ENCODE results near the gene PLCD3. TPM values are rescaled to one million over a fixed set of nuclear protein-coding genes. Genes with fewer than 3 reads are reported as not detected.

PLCD3 gene
- total and polyA plus RNA-seq, 2 of the 13 experiments (the other 11 are each of a cell fraction or from before 2014, with no cell fraction given) = 11.3 to 39.1 TPM

DNA sequence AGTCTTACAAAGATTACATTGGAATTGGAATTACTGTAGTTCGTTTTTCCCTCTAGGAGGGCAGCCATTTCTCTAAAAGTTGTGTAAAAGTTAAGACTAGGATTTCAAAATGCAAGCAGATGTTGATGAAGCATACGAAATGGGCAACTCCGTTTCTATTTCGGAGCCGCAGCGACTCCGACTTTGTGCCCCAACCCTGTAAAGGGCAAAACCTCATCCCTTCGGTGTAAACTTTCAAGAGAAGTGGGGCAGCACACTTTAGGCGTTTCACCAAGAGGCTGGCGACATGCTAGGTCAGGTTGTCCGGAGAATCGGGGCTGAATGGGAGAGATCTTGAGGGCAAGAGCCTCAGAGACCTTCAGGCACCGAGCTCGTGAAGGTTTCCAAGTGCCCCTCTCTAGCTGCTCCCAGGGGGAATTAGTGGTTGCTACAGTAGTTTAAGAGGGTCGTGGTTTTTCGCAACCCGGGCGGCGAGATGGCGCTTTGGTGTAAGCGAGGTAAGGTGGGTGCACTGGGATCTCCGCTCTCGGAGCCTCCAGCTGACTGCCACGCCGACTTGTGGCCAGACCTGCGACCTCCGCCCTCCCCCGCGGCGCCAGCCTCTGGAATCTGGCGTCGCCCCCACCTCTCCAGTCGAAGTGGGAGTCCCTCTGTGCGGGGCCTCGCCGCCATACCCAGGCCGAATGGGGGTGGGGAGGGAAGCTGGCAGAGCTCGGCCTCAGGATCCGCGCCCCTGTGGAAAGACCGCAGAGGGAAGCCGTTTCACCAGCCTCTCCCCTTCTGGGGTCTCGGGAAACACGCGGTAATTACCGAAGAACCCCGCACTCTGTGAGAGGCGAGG, 28.4 kb upstream of the PLCD3 start (continued):
- peak; percentile 79; the same call in 1 of the 2 replicates for TF ChIP-seq HOXA5 (CRISPR knock-in tag; IDR thresholded peaks at IDR 0.05)
- peak; percentile 64; the same call in 1 of the 2 replicates for TF ChIP-seq ZFP62 (CRISPR knock-in tag; IDR thresholded peaks at IDR 0.05)
- 0 out of 2 replicates have a peak, but pooled peaks have one; percentile 6 for TF ChIP-seq CBX5 (CRISPR knock-in tag; IDR thresholded peaks at IDR 0.05; ENCODE audit: borderline replicate concordance)
- peak; percentile 29; the same call in 1 of the 2 replicates for TF ChIP-seq ZNF614 (CRISPR knock-in tag; IDR thresholded peaks at IDR 0.05; ENCODE audit: borderline replicate concordance)
- no peak for TF ChIP-seq SRSF4 (IDR thresholded peaks at IDR 0.05; ENCODE audit: low read depth, low read length, poor library complexity, severe bottlenecking)
- TF ChIP-seq ZNF777 (CRISPR knock-in tag; IDR thresholded peaks at IDR 0.05) = 0 out of 2 replicates have a peak, but pooled peaks have one; percentile 67
- TF ChIP-seq, protein P1, sequence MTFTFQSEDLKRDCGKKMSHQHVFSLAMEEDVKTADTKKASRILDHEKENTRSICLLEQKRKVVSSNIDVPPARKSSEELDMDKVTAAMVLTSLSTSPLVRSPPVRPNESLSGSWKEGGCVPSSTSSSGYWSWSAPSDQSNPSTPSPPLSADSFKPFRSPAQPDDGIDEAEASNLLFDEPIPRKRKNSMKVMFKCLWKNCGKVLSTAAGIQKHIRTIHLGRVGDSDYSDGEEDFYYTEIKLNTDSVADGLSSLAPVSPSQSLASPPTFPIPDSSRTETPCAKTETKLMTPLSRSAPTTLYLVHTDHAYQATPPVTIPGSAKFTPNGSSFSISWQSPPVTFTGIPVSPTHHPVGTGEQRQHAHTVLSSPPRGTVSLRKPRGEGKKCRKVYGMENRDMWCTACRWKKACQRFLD (CRISPR knock-in tag; IDR thresholded peaks at IDR 0.05; ENCODE audit: borderline replicate concordance) = peak; percentile 95
- TF ChIP-seq ZNF547 (CRISPR knock-in tag; IDR thresholded peaks at IDR 0.05) = peak; percentile 61; the same call in 1 of the 2 replicates
- TF ChIP-seq, protein P2, sequence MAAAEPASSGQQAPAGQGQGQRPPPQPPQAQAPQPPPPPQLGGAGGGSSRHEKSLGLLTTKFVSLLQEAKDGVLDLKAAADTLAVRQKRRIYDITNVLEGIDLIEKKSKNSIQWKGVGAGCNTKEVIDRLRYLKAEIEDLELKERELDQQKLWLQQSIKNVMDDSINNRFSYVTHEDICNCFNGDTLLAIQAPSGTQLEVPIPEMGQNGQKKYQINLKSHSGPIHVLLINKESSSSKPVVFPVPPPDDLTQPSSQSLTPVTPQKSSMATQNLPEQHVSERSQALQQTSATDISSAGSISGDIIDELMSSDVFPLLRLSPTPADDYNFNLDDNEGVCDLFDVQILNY (CRISPR knock-in tag; conservative IDR thresholded peaks at IDR 0.05) = peak; percentile 22; the same call in 1 of the 2 replicates
- TF ChIP-seq ZNF292 (CRISPR knock-in tag; IDR thresholded peaks at IDR 0.05; ENCODE audit: borderline replicate concordance, low read depth) = peak; percentile 74
- TF ChIP-seq, protein P3, sequence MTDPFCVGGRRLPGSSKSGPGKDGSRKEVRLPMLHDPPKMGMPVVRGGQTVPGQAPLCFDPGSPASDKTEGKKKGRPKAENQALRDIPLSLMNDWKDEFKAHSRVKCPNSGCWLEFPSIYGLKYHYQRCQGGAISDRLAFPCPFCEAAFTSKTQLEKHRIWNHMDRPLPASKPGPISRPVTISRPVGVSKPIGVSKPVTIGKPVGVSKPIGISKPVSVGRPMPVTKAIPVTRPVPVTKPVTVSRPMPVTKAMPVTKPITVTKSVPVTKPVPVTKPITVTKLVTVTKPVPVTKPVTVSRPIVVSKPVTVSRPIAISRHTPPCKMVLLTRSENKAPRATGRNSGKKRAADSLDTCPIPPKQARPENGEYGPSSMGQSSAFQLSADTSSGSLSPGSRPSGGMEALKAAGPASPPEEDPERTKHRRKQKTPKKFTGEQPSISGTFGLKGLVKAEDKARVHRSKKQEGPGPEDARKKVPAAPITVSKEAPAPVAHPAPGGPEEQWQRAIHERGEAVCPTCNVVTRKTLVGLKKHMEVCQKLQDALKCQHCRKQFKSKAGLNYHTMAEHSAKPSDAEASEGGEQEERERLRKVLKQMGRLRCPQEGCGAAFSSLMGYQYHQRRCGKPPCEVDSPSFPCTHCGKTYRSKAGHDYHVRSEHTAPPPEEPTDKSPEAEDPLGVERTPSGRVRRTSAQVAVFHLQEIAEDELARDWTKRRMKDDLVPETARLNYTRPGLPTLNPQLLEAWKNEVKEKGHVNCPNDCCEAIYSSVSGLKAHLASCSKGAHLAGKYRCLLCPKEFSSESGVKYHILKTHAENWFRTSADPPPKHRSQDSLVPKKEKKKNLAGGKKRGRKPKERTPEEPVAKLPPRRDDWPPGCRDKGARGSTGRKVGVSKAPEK (CRISPR knock-in tag; IDR thresholded peaks at IDR 0.05; ENCODE audit: borderline replicate concordance) = peak; percentile 91; the same call in 1 of the 2 replicates
- TF ChIP-seq, protein P4, sequence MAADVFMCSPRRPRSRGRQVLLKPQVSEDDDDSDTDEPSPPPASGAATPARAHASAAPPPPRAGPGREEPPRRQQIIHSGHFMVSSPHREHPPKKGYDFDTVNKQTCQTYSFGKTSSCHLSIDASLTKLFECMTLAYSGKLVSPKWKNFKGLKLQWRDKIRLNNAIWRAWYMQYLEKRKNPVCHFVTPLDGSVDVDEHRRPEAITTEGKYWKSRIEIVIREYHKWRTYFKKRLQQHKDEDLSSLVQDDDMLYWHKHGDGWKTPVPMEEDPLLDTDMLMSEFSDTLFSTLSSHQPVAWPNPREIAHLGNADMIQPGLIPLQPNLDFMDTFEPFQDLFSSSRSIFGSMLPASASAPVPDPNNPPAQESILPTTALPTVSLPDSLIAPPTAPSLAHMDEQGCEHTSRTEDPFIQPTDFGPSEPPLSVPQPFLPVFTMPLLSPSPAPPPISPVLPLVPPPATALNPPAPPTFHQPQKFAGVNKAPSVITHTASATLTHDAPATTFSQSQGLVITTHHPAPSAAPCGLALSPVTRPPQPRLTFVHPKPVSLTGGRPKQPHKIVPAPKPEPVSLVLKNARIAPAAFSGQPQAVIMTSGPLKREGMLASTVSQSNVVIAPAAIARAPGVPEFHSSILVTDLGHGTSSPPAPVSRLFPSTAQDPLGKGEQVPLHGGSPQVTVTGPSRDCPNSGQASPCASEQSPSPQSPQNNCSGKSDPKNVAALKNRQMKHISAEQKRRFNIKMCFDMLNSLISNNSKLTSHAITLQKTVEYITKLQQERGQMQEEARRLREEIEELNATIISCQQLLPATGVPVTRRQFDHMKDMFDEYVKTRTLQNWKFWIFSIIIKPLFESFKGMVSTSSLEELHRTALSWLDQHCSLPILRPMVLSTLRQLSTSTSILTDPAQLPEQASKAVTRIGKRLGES (CRISPR knock-in tag; IDR thresholded peaks at IDR 0.05; ENCODE audit: borderline replicate concordance) = peak; percentile 85; the same call in 1 of the 2 replicates
- TF ChIP-seq, protein P5, sequence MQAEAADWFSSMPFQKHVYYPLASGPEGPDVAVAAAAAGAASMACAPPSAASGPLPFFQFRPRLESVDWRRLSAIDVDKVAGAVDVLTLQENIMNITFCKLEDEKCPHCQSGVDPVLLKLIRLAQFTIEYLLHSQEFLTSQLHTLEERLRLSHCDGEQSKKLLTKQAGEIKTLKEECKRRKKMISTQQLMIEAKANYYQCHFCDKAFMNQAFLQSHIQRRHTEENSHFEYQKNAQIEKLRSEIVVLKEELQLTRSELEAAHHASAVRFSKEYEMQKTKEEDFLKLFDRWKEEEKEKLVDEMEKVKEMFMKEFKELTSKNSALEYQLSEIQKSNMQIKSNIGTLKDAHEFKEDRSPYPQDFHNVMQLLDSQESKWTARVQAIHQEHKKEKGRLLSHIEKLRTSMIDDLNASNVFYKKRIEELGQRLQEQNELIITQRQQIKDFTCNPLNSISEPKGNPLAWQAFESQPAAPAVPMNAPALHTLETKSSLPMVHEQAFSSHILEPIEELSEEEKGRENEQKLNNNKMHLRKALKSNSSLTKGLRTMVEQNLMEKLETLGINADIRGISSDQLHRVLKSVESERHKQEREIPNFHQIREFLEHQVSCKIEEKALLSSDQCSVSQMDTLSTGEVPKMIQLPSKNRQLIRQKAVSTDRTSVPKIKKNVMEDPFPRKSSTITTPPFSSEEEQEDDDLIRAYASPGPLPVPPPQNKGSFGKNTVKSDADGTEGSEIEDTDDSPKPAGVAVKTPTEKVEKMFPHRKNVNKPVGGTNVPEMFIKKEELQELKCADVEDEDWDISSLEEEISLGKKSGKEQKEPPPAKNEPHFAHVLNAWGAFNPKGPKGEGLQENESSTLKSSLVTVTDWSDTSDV (CRISPR knock-in tag; IDR thresholded peaks at IDR 0.05) = peak; percentile 28; the same call in 1 of the 2 replicates
- TF ChIP-seq MXD4 (CRISPR knock-in tag; IDR thresholded peaks at IDR 0.05) = no peak
- peak; percentile 33; the same call in 1 of the 2 replicates for TF ChIP-seq GATAD1 (CRISPR knock-in tag; IDR thresholded peaks at IDR 0.05)
- peak; percentile 88; the same call in 1 of the 2 replicates for TF ChIP-seq ZNF367 (CRISPR knock-in tag; IDR thresholded peaks at IDR 0.05; ENCODE audit: borderline replicate concordance)
